ENCODE data around the gene STK32B. TPM values are rescaled to one million over a fixed set of nuclear protein-coding genes. Genes with fewer than 3 reads are reported as not detected.
"Not testable (repeated sequence)": the region's sequence is repeated elsewhere in the genome, so short reads cannot be mapped to it uniquely, and the experiment has no call there.

Gene STK32B
- total and polyA plus RNA-seq, 5 donors from 2014 or later = not detected

- Mint-ChIP-seq H3K27ac (peak overlapping the region in 1 of 3 donors; percentile 41), H3K36me3 (no peaks in the 10 kb centered on the region), H3K9me3 (peaks cover 0 to 1% (median 0%) of the 10 kb centered on the region in 7 donors), H3K4me3 (no peak overlapping the region), H3K4me1 (no peaks in the 10 kb centered on the region), H3K27me3 (no peaks in the 10 kb centered on the region)
- ATAC-seq (ENCODE audit: low read depth in 2 of 2) = no peak
- Histone ChIP-seq H3K27me3 (ENCODE audit: control insufficient read depth, insufficient read depth, low read length) (no peaks in the 10 kb centered on the region), H3K9me3 (ENCODE audit: control insufficient read depth in 2 of 2, low read length in 2 of 2) (no peaks in the 10 kb centered on the region), H3K27ac (ENCODE audit: insufficient read depth, low read length, poor library complexity, severe bottlenecking) (no peak overlapping the region), H3K36me3 (ENCODE audit: control insufficient read depth, insufficient read depth, low read length) (no peaks in the 10 kb centered on the region), H3K4me3 (ENCODE audit: low read depth, low read length) (no peak overlapping the region), H3K4me1 (ENCODE audit: control insufficient read depth, insufficient read depth, low read length, poor library complexity, severe bottlenecking) (no peaks in the 10 kb centered on the region)
- DNase-seq = no peak
These were observed 111.7 kb downstream of the STK32B start for GRCh38 chr4:5162909-5163508.

- Histone ChIP-seq H3K4me1 (ENCODE audit: control insufficient read depth, insufficient read depth, low read length, poor library complexity, severe bottlenecking) (no peaks in the 10 kb centered on the region), H3K36me3 (ENCODE audit: control insufficient read depth, insufficient read depth, low read length) (no peaks in the 10 kb centered on the region), H3K4me3 (ENCODE audit: low read depth, low read length) (no peak overlapping the region), H3K27me3 (ENCODE audit: control insufficient read depth, insufficient read depth, low read length) (no peaks in the 10 kb centered on the region), H3K9me3 (ENCODE audit: control insufficient read depth in 2 of 2, low read length in 2 of 2) (no peaks in the 10 kb centered on the region), H3K27ac (ENCODE audit: insufficient read depth, low read length, poor library complexity, severe bottlenecking) (no peak overlapping the region)
- no peaks in the 10 kb centered on the region for H3K27me3 Mint-ChIP-seq
- H3K4me3 Mint-ChIP-seq = no peak overlapping the region
- no peak overlapping the region for H3K27ac Mint-ChIP-seq
- ATAC-seq (ENCODE audit: low read depth in 2 of 2) (no peak), DNase-seq (no peak)
- no peaks in the 10 kb centered on the region for H3K4me1 Mint-ChIP-seq
- peaks cover 0 to 3% (median 0%) of the 10 kb centered on the region in 7 donors for H3K9me3 Mint-ChIP-seq
- H3K36me3 Mint-ChIP-seq = no peaks in the 10 kb centered on the region
These were observed 113.1 kb downstream of the STK32B start for GRCh38 chr4:5164221-5164912.

- DNase-seq = no peak
- H3K27me3 Mint-ChIP-seq = no peaks in the 10 kb centered on the region
- no peak overlapping the region for H3K27ac Mint-ChIP-seq
- Histone ChIP-seq H3K27ac (ENCODE audit: insufficient read depth, low read length, poor library complexity, severe bottlenecking) (no peak overlapping the region), H3K27me3 (ENCODE audit: control insufficient read depth, insufficient read depth, low read length) (no peaks in the 10 kb centered on the region), H3K36me3 (ENCODE audit: control insufficient read depth, insufficient read depth, low read length) (no peaks in the 10 kb centered on the region), H3K9me3 (ENCODE audit: control insufficient read depth in 2 of 2, low read length in 2 of 2) (no peaks in the 10 kb centered on the region), H3K4me1 (ENCODE audit: control insufficient read depth, insufficient read depth, low read length, poor library complexity, severe bottlenecking) (no peaks in the 10 kb centered on the region), H3K4me3 (ENCODE audit: low read depth, low read length) (no peak overlapping the region)
- no peaks in the 10 kb centered on the region for H3K4me1 Mint-ChIP-seq
- ATAC-seq (ENCODE audit: low read depth in 2 of 2) = no peak
- no peak overlapping the region for H3K4me3 Mint-ChIP-seq
- H3K9me3 Mint-ChIP-seq = peaks cover 0 to 3% (median 0%) of the 10 kb centered on the region in 7 donors
- H3K36me3 Mint-ChIP-seq = no peaks in the 10 kb centered on the region
These were observed 114.4 kb downstream of the STK32B start for GRCh38 chr4:5165420-5166369.

- no peak overlapping the region for H3K4me3 ChIP-seq (ENCODE audit: low read depth, low read length)
- ATAC-seq (ENCODE audit: low read depth in 2 of 2) = no peak
- H3K27me3 ChIP-seq (ENCODE audit: control insufficient read depth, insufficient read depth, low read length) = no peaks in the 10 kb centered on the region
- H3K27ac ChIP-seq (ENCODE audit: insufficient read depth, low read length, poor library complexity, severe bottlenecking) = no peak overlapping the region
- H3K36me3 Mint-ChIP-seq = no peaks in the 10 kb centered on the region
- H3K4me1 Mint-ChIP-seq = no peaks in the 10 kb centered on the region
- H3K9me3 Mint-ChIP-seq = peaks cover 0 to 3% (median 0%) of the 10 kb centered on the region in 7 donors
- no peaks in the 10 kb centered on the region for H3K4me1 ChIP-seq (ENCODE audit: control insufficient read depth, insufficient read depth, low read length, poor library complexity, severe bottlenecking)
- DNase-seq = no peak
- no peak overlapping the region for H3K27ac Mint-ChIP-seq
- no peaks in the 10 kb centered on the region for H3K36me3 ChIP-seq (ENCODE audit: control insufficient read depth, insufficient read depth, low read length)
- H3K4me3 Mint-ChIP-seq = no peak overlapping the region
- H3K27me3 Mint-ChIP-seq = no peaks in the 10 kb centered on the region
- no peaks in the 10 kb centered on the region for H3K9me3 ChIP-seq (ENCODE audit: control insufficient read depth in 2 of 2, low read length in 2 of 2)
These were observed 115.1 kb downstream of the STK32B start for GRCh38 chr4:5166377-5166776.

- ATAC-seq (ENCODE audit: low read depth in 2 of 2) = no peak
- H3K36me3 Mint-ChIP-seq = no peaks in the 10 kb centered on the region
These were observed 117.6 kb downstream of the STK32B start for GRCh38 chr4:5168891-5169290.

GRCh38 chr4:5175836-5176235, 124.6 kb downstream of the STK32B start:
- not testable (repeated sequence) for H3K27me3 ChIP-seq (ENCODE audit: control insufficient read depth, insufficient read depth, low read length); H3K9me3 ChIP-seq (ENCODE audit: control insufficient read depth in 2 of 2, low read length in 2 of 2); ATAC-seq (ENCODE audit: low read depth in 2 of 2); H3K27me3 Mint-ChIP-seq; H3K27ac ChIP-seq (ENCODE audit: insufficient read depth, low read length, poor library complexity, severe bottlenecking); H3K4me3 ChIP-seq (ENCODE audit: low read depth, low read length); DNase-seq; H3K4me1 ChIP-seq (ENCODE audit: control insufficient read depth, insufficient read depth, low read length, poor library complexity, severe bottlenecking); H3K36me3 Mint-ChIP-seq; H3K36me3 ChIP-seq (ENCODE audit: control insufficient read depth, insufficient read depth, low read length); H3K27ac Mint-ChIP-seq; H3K4me3 Mint-ChIP-seq; H3K4me1 Mint-ChIP-seq; H3K9me3 Mint-ChIP-seq

More at GRCh38 chr4:5168891-5169290, 117.6 kb downstream of the STK32B start:
- no peaks in the 10 kb centered on the region for H3K4me1 ChIP-seq (ENCODE audit: control insufficient read depth, insufficient read depth, low read length, poor library complexity, severe bottlenecking)
- H3K4me1 Mint-ChIP-seq = no peaks in the 10 kb centered on the region
- DNase-seq = no peak
- H3K9me3 Mint-ChIP-seq = peaks cover 0 to 5% (median 3%) of the 10 kb centered on the region in 7 donors
- no peaks in the 10 kb centered on the region for H3K9me3 ChIP-seq (ENCODE audit: control insufficient read depth in 2 of 2, low read length in 2 of 2)
- H3K27me3 Mint-ChIP-seq = no peaks in the 10 kb centered on the region
- no peaks in the 10 kb centered on the region for H3K27me3 ChIP-seq (ENCODE audit: control insufficient read depth, insufficient read depth, low read length)
- no peak overlapping the region for H3K27ac Mint-ChIP-seq
- H3K36me3 ChIP-seq (ENCODE audit: control insufficient read depth, insufficient read depth, low read length) = no peaks in the 10 kb centered on the region
- H3K27ac ChIP-seq (ENCODE audit: insufficient read depth, low read length, poor library complexity, severe bottlenecking) = no peak overlapping the region
- H3K4me3 Mint-ChIP-seq = no peak overlapping the region
- H3K4me3 ChIP-seq (ENCODE audit: low read depth, low read length) = no peak overlapping the region

GRCh38 chr4:5184606-5185005, 133.3 kb downstream of the STK32B start:
- Mint-ChIP-seq H3K36me3 (no peaks in the 10 kb centered on the region), H3K27me3 (peaks cover 5% of the 10 kb centered on the region), H3K9me3 (no peaks in the 10 kb centered on the region), H3K4me1 (no peaks in the 10 kb centered on the region), H3K27ac (no peak overlapping the region), H3K4me3 (no peak overlapping the region)
- Histone ChIP-seq H3K36me3 (ENCODE audit: control insufficient read depth, insufficient read depth, low read length) (no peaks in the 10 kb centered on the region), H3K4me1 (ENCODE audit: control insufficient read depth, insufficient read depth, low read length, poor library complexity, severe bottlenecking) (no peaks in the 10 kb centered on the region), H3K27ac (ENCODE audit: insufficient read depth, low read length, poor library complexity, severe bottlenecking) (no peak overlapping the region), H3K9me3 (ENCODE audit: control insufficient read depth in 2 of 2, low read length in 2 of 2) (no peaks in the 10 kb centered on the region), H3K4me3 (ENCODE audit: low read depth, low read length) (no peak overlapping the region), H3K27me3 (ENCODE audit: control insufficient read depth, insufficient read depth, low read length) (no peaks in the 10 kb centered on the region)
- DNase-seq (no peak), ATAC-seq (ENCODE audit: low read depth in 2 of 2) (no peak)

Data from CD4-positive, CD25-positive, alpha-beta regulatory T cell (primary cell).